SK-N-SH (cell line): ENCODE measurements around the gene TAS1R3. TPM values are rescaled to one million over a fixed set of nuclear protein-coding genes. Genes with fewer than 3 reads are reported as not detected.

ENCODE experiments used
- CTCF ChIA-PET: fragments of 300-600, 350-600 bp; formaldehyde crosslinking; extraction: SDS; loops from one replicate; lab custom pipeline; 2021; lab: Yijun Ruan, JAX
- POLR2A ChIA-PET: fragments of 350-600 bp; sonication (Branson Sonifier 250); formaldehyde crosslinking; extraction: SDS; loops from one replicate; lab custom pipeline; 2020; ENCODE audit warnings: antibody characterized with exemption, inconsistent platforms; lab: Yijun Ruan, JAX
- DNase-seq: peaks from one replicate; pipeline ENCODE4 v3.0.0; 2012
- H2AFZ ChIP-seq: fragments of 200-600 bp; sonication (generic); 2 replicates; pipeline ENCODE4 v1.8.1; 2016; ENCODE audit warnings: antibody characterized with exemption, mild to moderate bottlenecking, low read depth
- H3F3A ChIP-seq: fragments of 200-600 bp; sonication (generic); replicated peaks from 2 replicates; pipeline ENCODE3; 2016; ENCODE audit warnings: antibody characterized with exemption, mild to moderate bottlenecking; ENCODE audit not compliant: insufficient read depth
- H3K27ac ChIP-seq, 2 experiments: fragments of 200-500 bp in 1 of 2; fragments of 200-600 bp in 1 of 2; sonication (Bioruptor generic) in 1 of 2; sonication (generic), shearing (Covaris generic) in 1 of 2; 2 replicates each; pipeline versions ENCODE4 v1.5.1 to v1.6.1; 2014 to 2016; ENCODE audit warnings: low read depth in 2 of 2, inconsistent platforms in 1 of 2, low read length in 1 of 2, mild to moderate bottlenecking in 1 of 2, mixed read lengths in 1 of 2
- H3K27me3 ChIP-seq: fragments of 200-600 bp; sonication (generic), shearing (Covaris generic); 2 replicates; pipeline ENCODE4 v1.6.1; 2016; ENCODE audit warnings: mixed run types; ENCODE audit not compliant: insufficient read depth
- H3K36me3 ChIP-seq, 2 experiments: fragments of 200-500 bp in 1 of 2; fragments of 200-600 bp in 1 of 2; sonication (Bioruptor generic) in 1 of 2; sonication (generic) in 1 of 2; replicated peaks in 1 of 2; 2 replicates each; pipeline versions ENCODE3 to v1.5.1; 2014 to 2016; ENCODE audit warnings: low read length in 1 of 2, mild to moderate bottlenecking in 1 of 2; ENCODE audit not compliant: insufficient read depth in 2 of 2, control insufficient read depth in 1 of 2
- H3K4me1 ChIP-seq, 2 experiments: fragments of 200-500 bp in 1 of 2; fragments of 200-600 bp in 1 of 2; sonication (Bioruptor generic) in 1 of 2; sonication (generic), shearing (Covaris generic) in 1 of 2; 2 replicates each; pipeline versions ENCODE4 v1.5.1 to v1.6.1; 2014 to 2016; ENCODE audit warnings: low read depth in 1 of 2, low read length in 1 of 2, mixed run types in 1 of 2; ENCODE audit not compliant: insufficient read depth in 2 of 2, control insufficient read depth in 1 of 2
- H3K4me2 ChIP-seq: fragments of 200-600 bp; sonication (generic), shearing (Covaris generic); 2 replicates; pipeline ENCODE4 v1.6.1; 2017; ENCODE audit warnings: mixed run types
- H3K4me3 ChIP-seq, 2 experiments: fragments of 200-500 bp in 1 of 2; fragments of 200-600 bp in 1 of 2; sonication (Bioruptor generic) in 1 of 2; sonication (generic), shearing (Covaris generic) in 1 of 2; 2 replicates each; pipeline versions ENCODE4 v1.5.1 to v1.8.1; 2014 to 2016; ENCODE audit warnings: low read depth in 2 of 2, inconsistent platforms in 1 of 2, low read length in 1 of 2, mild to moderate bottlenecking in 1 of 2, mixed read lengths in 1 of 2, moderate library complexity in 1 of 2
- H3K79me2 ChIP-seq: fragments of 200-600 bp; sonication (generic); 2 replicates; pipeline ENCODE4 v1.8.1; 2017; ENCODE audit warnings: mild to moderate bottlenecking; ENCODE audit not compliant: insufficient read depth
- H3K9ac ChIP-seq: fragments of 200-600 bp; sonication (generic); 2 replicates; pipeline ENCODE4 v1.6.1; 2017; ENCODE audit warnings: mixed run types
- H3K9me2 ChIP-seq: fragments of 200-600 bp; sonication (generic); 2 replicates; pipeline ENCODE4 v1.6.1; 2017; ENCODE audit warnings: mixed run types
- H3K9me3 ChIP-seq: fragments of 200-600 bp; sonication (generic); 2 replicates; pipeline ENCODE4 v1.6.1; 2017; ENCODE audit warnings: mixed run types, mild to moderate bottlenecking, moderate library complexity
- H4K20me1 ChIP-seq: fragments of 200-600 bp; sonication (generic); 2 replicates; pipeline ENCODE4 v1.6.1; 2017; ENCODE audit warnings: mild to moderate bottlenecking, mixed run types; ENCODE audit not compliant: insufficient read depth
- CHD2 ChIP-seq: fragments of 150-350 bp; IDR thresholded peaks from 2 replicates; pipeline ENCODE4 v1.6.1; 2018; ENCODE audit warnings: low read length; ENCODE audit not compliant: partially characterized antibody
- ELF1 ChIP-seq: IDR thresholded peaks from 2 replicates; pipeline ENCODE4 v1.4.0; 2012
- EZH2phosphoT487 ChIP-seq: fragments of 200-600 bp; sonication (generic); IDR thresholded peaks from 2 replicates; pipeline ENCODE4 v1.6.1; 2017; ENCODE audit warnings: low read depth, mixed run types, mild to moderate bottlenecking, antibody characterized with exemption, moderate library complexity, borderline replicate concordance
- FOXJ3 ChIP-seq: sonication (generic); formaldehyde crosslinking; IDR thresholded peaks from 2 replicates; pipeline ENCODE4 v1.5.1; 2020; ENCODE audit warnings: mild to moderate bottlenecking, missing genetic modification reagents
- GABPA ChIP-seq: IDR thresholded peaks from 2 replicates; pipeline ENCODE4 v1.4.0; 2012; ENCODE audit warnings: low read depth, mild to moderate bottlenecking
- JUND ChIP-seq: IDR thresholded peaks from 2 replicates; pipeline ENCODE4 v1.4.0; 2012
- MEF2A ChIP-seq: IDR thresholded peaks from 2 replicates; pipeline ENCODE4 v1.4.0; 2012; ENCODE audit warnings: low read depth, borderline replicate concordance
- NFIC ChIP-seq: IDR thresholded peaks from 2 replicates; pipeline ENCODE4 v1.4.0; 2012; ENCODE audit warnings: borderline replicate concordance
- POLR2AphosphoS5 ChIP-seq: IDR thresholded peaks from 2 replicates; pipeline ENCODE4 v1.6.1; 2012; ENCODE audit warnings: low read depth, low read length
- RAD21 ChIP-seq: IDR thresholded peaks from 2 replicates; pipeline ENCODE4 v1.6.1; 2012; ENCODE audit warnings: mild to moderate bottlenecking, low read length
- RCOR1 ChIP-seq: fragments of 150-350 bp; IDR thresholded peaks from 2 replicates; pipeline ENCODE4 v1.6.1; 2017; ENCODE audit warnings: antibody characterized with exemption, low read length
- RFX5 ChIP-seq: IDR thresholded peaks from 2 replicates; pipeline ENCODE4 v1.6.1; 2012; ENCODE audit warnings: mild to moderate bottlenecking, improper control_type of control experiment, low read length
- RXRA ChIP-seq: IDR thresholded peaks from 2 replicates; pipeline ENCODE4 v1.4.0; 2012; ENCODE audit warnings: low read depth, mild to moderate bottlenecking, borderline replicate concordance
- SMC3 ChIP-seq: IDR thresholded peaks from 2 replicates; pipeline ENCODE4 v1.6.1; 2012; ENCODE audit warnings: low read depth, low read length, improper control_type of control experiment
- TAF1 ChIP-seq: IDR thresholded peaks from 2 replicates; pipeline ENCODE4 v1.6.1; 2012; ENCODE audit warnings: low read depth, mild to moderate bottlenecking, low read length, moderate library complexity, borderline replicate concordance
- TEAD4 ChIP-seq: IDR thresholded peaks from 2 replicates; pipeline ENCODE4 v1.4.0; 2012; ENCODE audit warnings: mild to moderate bottlenecking, borderline replicate concordance; ENCODE audit not compliant: insufficient read depth
- WGBS: methylation state at CpG from one replicate; pipeline ENCODE4 v1.1.6; 2017; ENCODE audit warnings: low lambda C conversion rate; 5-methylcytosine and 5-hydroxymethylcytosine counted together
- polyA plus RNA-seq, 3 experiments: library from polyadenylated mRNA; depleted of rRNA; stranded (reverse); fragments of >200 nt; gene quantifications; 2 replicates each; pipeline ENCODE4 v1.2.3, GENCODE V29; 2012
- TF ChIP-seq, protein P1 (sequence below): IDR thresholded peaks from 2 replicates; pipeline ENCODE4 v1.4.0; 2012; ENCODE audit warnings: low read depth, borderline replicate concordance
- TF ChIP-seq, protein P2 (sequence below): IDR thresholded peaks from 2 replicates; pipeline ENCODE4 v1.4.0; 2012; ENCODE audit warnings: low read depth, borderline replicate concordance
- TF ChIP-seq, protein P3 (sequence below): IDR thresholded peaks from 2 replicates; pipeline ENCODE4 v1.4.0; 2012; ENCODE audit warnings: low read depth
- TF ChIP-seq, protein P4 (sequence below): fragments of 150-350 bp; IDR thresholded peaks from 2 replicates; pipeline ENCODE4 v1.6.1; 2016; ENCODE audit warnings: mild to moderate bottlenecking, low read depth, low read length
- TF ChIP-seq, protein P5 (sequence below): IDR thresholded peaks from 2 replicates; pipeline ENCODE4; 2012

Gene TAS1R3
- polyA plus RNA-seq, 1 of the 3 experiments (the other 2 are of a cell fraction): 0.08 TPM

DNA sequence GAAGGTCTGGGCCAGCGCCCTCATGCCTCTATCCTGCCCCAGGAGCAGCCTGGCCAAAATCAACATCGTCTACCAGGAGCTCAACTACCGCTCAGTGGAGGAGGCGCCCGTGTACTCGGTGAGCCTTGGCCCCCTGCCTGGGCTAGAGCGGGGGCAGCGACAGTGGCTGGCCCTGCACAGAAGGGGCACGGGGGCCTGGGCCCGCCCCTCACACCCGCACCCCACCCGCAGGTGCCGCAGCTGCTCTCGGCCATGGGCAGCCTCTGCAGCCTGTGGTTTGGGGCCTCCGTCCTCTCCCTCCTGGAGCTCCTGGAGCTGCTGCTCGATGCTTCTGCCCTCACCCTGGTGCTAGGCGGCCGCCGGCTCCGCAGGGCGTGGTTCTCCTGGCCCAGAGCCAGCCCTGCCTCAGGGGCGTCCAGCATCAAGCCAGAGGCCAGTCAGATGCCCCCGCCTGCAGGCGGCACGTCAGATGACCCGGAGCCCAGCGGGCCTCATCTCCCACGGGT lies 40.0 kb upstream of the TAS1R3 start:
- H3K4me3 ChIP-seq: no peak overlapping the region
- no peak overlapping the region for H3K9ac ChIP-seq
- no peak overlapping the region for H2AFZ ChIP-seq
- peaks cover 0 to 6% of the 10 kb centered on the region in 2 experiments; a peak in 1 of 4 replicates for H3K4me1 ChIP-seq
- no CpG with 5 or more reads among the region's 28 CpGs for WGBS
- no peaks in the 10 kb centered on the region for H3K79me2 ChIP-seq
- H3F3A ChIP-seq: no peaks in the 10 kb centered on the region
- no peaks in the 10 kb centered on the region for H3K9me2 ChIP-seq
- H3K27me3 ChIP-seq: no peaks in the 10 kb centered on the region
- H3K27ac ChIP-seq: no peak overlapping the region
- peaks cover 0 to 18% of the 10 kb centered on the region in 2 experiments for H3K36me3 ChIP-seq
- CTCF ChIA-PET: interaction anchor here (0.6 to 7.3 kb wide), 34 partner anchors 7 to 308 kb away, joined by 3 to 131 read pairs (median 5); partner anchors contain the start of gene UBE2J2
- H3K4me2 ChIP-seq: no peak overlapping the region
- TF ChIP-seq, protein P1, sequence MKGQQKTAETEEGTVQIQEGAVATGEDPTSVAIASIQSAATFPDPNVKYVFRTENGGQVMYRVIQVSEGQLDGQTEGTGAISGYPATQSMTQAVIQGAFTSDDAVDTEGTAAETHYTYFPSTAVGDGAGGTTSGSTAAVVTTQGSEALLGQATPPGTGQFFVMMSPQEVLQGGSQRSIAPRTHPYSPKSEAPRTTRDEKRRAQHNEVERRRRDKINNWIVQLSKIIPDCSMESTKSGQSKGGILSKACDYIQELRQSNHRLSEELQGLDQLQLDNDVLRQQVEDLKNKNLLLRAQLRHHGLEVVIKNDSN: no peak
- TF ChIP-seq, protein P2, sequence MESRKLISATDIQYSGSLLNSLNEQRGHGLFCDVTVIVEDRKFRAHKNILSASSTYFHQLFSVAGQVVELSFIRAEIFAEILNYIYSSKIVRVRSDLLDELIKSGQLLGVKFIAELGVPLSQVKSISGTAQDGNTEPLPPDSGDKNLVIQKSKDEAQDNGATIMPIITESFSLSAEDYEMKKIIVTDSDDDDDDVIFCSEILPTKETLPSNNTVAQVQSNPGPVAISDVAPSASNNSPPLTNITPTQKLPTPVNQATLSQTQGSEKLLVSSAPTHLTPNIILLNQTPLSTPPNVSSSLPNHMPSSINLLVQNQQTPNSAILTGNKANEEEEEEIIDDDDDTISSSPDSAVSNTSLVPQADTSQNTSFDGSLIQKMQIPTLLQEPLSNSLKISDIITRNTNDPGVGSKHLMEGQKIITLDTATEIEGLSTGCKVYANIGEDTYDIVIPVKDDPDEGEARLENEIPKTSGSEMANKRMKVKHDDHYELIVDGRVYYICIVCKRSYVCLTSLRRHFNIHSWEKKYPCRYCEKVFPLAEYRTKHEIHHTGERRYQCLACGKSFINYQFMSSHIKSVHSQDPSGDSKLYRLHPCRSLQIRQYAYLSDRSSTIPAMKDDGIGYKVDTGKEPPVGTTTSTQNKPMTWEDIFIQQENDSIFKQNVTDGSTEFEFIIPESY: no peak
- TF ChIP-seq MEF2A (no peak), POLR2AphosphoS5 (no peak), RCOR1 (no peak), CHD2 (no peak), SMC3 (no peak)
- no peaks in the 10 kb centered on the region for H4K20me1 ChIP-seq
- H3K9me3 ChIP-seq: no peaks in the 10 kb centered on the region
- POLR2A ChIA-PET: interaction anchor here (1.0 to 1.5 kb wide), 4 partner anchors 9 to 168 kb away, joined by 3 to 4 read pairs (median 4); partner anchors contain the start of gene UBE2J2
- no peak for DNase-seq

DNA sequence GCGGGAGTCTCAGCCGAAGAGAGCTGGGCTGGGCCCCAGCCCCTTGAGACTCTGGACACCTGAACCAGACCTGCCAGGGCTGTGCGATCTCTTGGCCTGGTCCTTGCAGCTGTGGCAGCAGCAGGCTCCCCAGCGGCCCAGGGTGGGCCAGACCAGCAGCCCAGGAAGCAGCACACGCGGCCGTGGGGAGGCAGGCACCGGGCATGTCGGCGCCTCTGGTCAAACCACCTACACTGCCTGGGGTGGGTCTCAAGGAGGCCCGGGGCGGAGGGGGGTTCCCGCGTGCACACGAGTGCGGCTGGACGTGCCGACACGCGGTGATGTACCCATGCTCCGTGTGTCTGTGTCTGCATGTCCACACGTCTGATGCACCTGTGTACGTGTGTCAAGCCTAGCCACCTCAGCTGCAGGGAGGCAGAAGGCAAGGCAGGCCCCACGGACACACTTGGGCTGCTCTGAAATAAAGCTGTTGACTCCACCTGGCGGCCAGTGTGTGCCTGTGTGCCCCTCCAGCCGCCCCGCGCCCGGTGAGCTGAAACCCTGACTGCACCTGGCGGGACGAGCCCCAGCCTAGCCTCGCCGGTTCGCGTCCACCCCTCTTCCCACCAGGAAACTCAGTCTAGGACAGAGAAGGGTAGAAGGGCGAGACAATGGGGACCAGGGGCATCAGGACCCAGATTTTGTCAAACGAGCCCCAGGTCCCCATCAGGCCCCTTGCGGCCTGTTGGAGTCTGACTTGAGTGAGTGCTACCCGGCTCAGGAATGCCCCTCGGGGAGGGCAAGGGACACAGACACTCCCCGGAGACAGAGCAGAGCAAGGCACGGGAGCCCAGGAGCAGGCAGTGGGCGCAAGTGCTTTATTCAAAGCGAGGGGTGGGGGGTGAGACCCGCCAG lies 39.3 kb upstream of the TAS1R3 start:
- Histone ChIP-seq H3K9ac (no peak overlapping the region), H3K9me2 (no peaks in the 10 kb centered on the region), H3K36me3 (peaks cover 0 to 18% of the 10 kb centered on the region in 2 experiments), H3K27ac (no peak overlapping the region), H3K9me3 (no peaks in the 10 kb centered on the region), H3K27me3 (no peaks in the 10 kb centered on the region), H2AFZ (no peak overlapping the region), H3F3A (no peaks in the 10 kb centered on the region), H3K79me2 (no peaks in the 10 kb centered on the region), H4K20me1 (no peaks in the 10 kb centered on the region), H3K4me3 (no peak overlapping the region), H3K4me1 (peaks cover 0 to 6% of the 10 kb centered on the region in 2 experiments; a peak in 1 of 4 replicates), H3K4me2 (no peak overlapping the region)
- peak; percentile 84 for DNase-seq
- ChIA-PET CTCF (interaction anchor here (0.6 to 7.3 kb wide), 35 partner anchors 8 to 350 kb away, joined by 3 to 131 read pairs (median 5); partner anchors contain the start of genes PERM1 and UBE2J2), POLR2A (interaction anchor here (1.0 to 1.5 kb wide), 4 partner anchors 10 to 18 kb away, joined by 3 to 4 read pairs (median 4); partner anchors contain the start of gene UBE2J2)
- WGBS: 66% methylated on average over 21 of the region's 45 CpGs
- TF ChIP-seq, protein P3, sequence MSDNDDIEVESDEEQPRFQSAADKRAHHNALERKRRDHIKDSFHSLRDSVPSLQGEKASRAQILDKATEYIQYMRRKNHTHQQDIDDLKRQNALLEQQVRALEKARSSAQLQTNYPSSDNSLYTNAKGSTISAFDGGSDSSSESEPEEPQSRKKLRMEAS: no peak
- TF ChIP-seq ELF1 (no peak), TEAD4 (no peak), RFX5 (no peak), JUND (no peak), FOXJ3 (CRISPR knock-in tag) (no peak), RXRA (no peak), CHD2 (no peak), TAF1 (no peak), RAD21 (peak; percentile 70), GABPA (no peak), NFIC (no peak), EZH2phosphoT487 (no peak)
- TF ChIP-seq, protein P4, sequence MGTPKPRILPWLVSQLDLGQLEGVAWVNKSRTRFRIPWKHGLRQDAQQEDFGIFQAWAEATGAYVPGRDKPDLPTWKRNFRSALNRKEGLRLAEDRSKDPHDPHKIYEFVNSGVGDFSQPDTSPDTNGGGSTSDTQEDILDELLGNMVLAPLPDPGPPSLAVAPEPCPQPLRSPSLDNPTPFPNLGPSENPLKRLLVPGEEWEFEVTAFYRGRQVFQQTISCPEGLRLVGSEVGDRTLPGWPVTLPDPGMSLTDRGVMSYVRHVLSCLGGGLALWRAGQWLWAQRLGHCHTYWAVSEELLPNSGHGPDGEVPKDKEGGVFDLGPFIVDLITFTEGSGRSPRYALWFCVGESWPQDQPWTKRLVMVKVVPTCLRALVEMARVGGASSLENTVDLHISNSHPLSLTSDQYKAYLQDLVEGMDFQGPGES: no peak
- TF ChIP-seq, protein P5, sequence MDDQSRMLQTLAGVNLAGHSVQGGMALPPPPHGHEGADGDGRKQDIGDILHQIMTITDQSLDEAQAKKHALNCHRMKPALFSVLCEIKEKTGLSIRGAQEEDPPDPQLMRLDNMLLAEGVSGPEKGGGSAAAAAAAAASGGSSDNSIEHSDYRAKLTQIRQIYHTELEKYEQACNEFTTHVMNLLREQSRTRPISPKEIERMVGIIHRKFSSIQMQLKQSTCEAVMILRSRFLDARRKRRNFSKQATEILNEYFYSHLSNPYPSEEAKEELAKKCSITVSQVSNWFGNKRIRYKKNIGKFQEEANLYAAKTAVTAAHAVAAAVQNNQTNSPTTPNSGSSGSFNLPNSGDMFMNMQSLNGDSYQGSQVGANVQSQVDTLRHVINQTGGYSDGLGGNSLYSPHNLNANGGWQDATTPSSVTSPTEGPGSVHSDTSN: no peak
